Measurements from ENCODE around the gene BBS9.

GRCh38 chr7:33619264-33619663 is 489.9 kb downstream of the BBS9 start:
- TF ChIP-seq EZH2 (IDR thresholded peaks at IDR 0.05), result no peak
- no peak for TF ChIP-seq POLR2AphosphoS5 (IDR thresholded peaks at IDR 0.05; ENCODE audit: borderline replicate concordance, low read depth, low read length)
- no peak for TF ChIP-seq FOXP2 (optimal IDR thresholded peaks at IDR 0.05; ENCODE audit: control extremely low read depth, extremely low read length, insufficient read depth)

All from SK-N-MC (cell line).